OCI-LY7 (cell line): ENCODE results near the gene AKAP13. TPM values are rescaled to one million over a fixed set of nuclear protein-coding genes. Genes with fewer than 3 reads are reported as not detected.
"Not testable (repeated sequence)": the region's sequence is repeated elsewhere in the genome, so short reads cannot be mapped to it uniquely, and the experiment has no call there.

Experiments
- BruUV-seq: library from RNA; stranded (reverse); fragments of 400-500 nt; replicated peaks from 2 replicates; lab custom pipeline; 2021; lab: Mats Ljungman, UMichigan
- CTCF ChIA-PET: fragments of 300-600 bp; sonication (Branson Sonifier 250); formaldehyde crosslinking; loops from one replicate; lab custom pipeline; 2022; ENCODE audit warnings: antibody characterized with exemption; ENCODE audit not compliant: unreplicated experiment; lab: Charles Lee
- POLR2A ChIA-PET: fragments of 300-600 bp; sonication (Branson Sonifier 250); formaldehyde crosslinking; loops from one replicate; lab custom pipeline; 2022; ENCODE audit warnings: antibody characterized with exemption; lab: Charles Lee
- DNase-seq: peaks from one replicate; pipeline ENCODE4 v3.0.0-alpha.2; 2015; ENCODE audit warnings: low spot score
- H2AFZ ChIP-seq: fragments of 200-600 bp; sonication (generic), shearing (Covaris generic); 2 replicates; pipeline ENCODE4 v1.6.1; 2014; ENCODE audit warnings: mild to moderate bottlenecking, antibody characterized with exemption, low read length, moderate library complexity
- H3K27ac ChIP-seq: fragments of 200-600 bp; sonication (generic); 2 replicates; pipeline ENCODE4 v1.5.1; 2014; ENCODE audit warnings: mixed run types, low read depth, mild to moderate bottlenecking, moderate library complexity, low read length, inconsistent platforms; ENCODE audit not compliant: poor library complexity, severe bottlenecking
- H3K36me3 ChIP-seq: fragments of 200-600 bp; sonication (generic); 2 replicates; pipeline ENCODE4 v1.6.1; 2014; ENCODE audit warnings: mild to moderate bottlenecking, antibody characterized with exemption, low read length, moderate library complexity, mixed read lengths; ENCODE audit not compliant: insufficient read depth
- H3K4me1 ChIP-seq: fragments of 200-600 bp; sonication (generic); 2 replicates; pipeline ENCODE4 v1.5.1; 2014; ENCODE audit warnings: mild to moderate bottlenecking, low read length; ENCODE audit not compliant: insufficient read depth, poor library complexity, severe bottlenecking
- H3K4me2 ChIP-seq: fragments of 200-600 bp; sonication (generic); 2 replicates; pipeline ENCODE4 v1.6.1; 2014; ENCODE audit warnings: mild to moderate bottlenecking, low read length
- H3K4me3 ChIP-seq: fragments of 200-600 bp; sonication (generic); 2 replicates; pipeline ENCODE4 v1.5.1; 2014; ENCODE audit warnings: mild to moderate bottlenecking, low read depth, low read length; ENCODE audit not compliant: poor library complexity, severe bottlenecking
- H3K79me2 ChIP-seq: fragments of 200-600 bp; sonication (generic); 2 replicates; pipeline ENCODE4 v1.6.1; 2016; ENCODE audit warnings: low read depth, mild to moderate bottlenecking, low read length, moderate library complexity, mixed read lengths; ENCODE audit not compliant: insufficient read depth
- H3K9me2 ChIP-seq: fragments of 200-600 bp; sonication (generic); 2 replicates; pipeline ENCODE4 v1.6.1; 2016; ENCODE audit warnings: mild to moderate bottlenecking, low read length, mixed read lengths; ENCODE audit not compliant: insufficient read depth
- H3K9me3 ChIP-seq: fragments of 200-600 bp; sonication (generic); 2 replicates; pipeline ENCODE4 v1.6.1; 2014; ENCODE audit warnings: mild to moderate bottlenecking, mixed run types, low read length, mixed read lengths
- H4K20me1 ChIP-seq: fragments of 200-600 bp; sonication (generic); 2 replicates; pipeline ENCODE4 v1.6.1; 2014; ENCODE audit warnings: mild to moderate bottlenecking, antibody characterized with exemption, low read length, moderate library complexity, mixed read lengths; ENCODE audit not compliant: insufficient read depth
- EZH2phosphoT487 ChIP-seq: fragments of 200-600 bp; sonication (generic); IDR thresholded peaks from 2 replicates; pipeline ENCODE4 v1.6.1; 2018; ENCODE audit warnings: low read depth, borderline replicate concordance, mild to moderate bottlenecking, mixed run types, antibody characterized with exemption, low read length, moderate library complexity, mixed read lengths
- intact Hi-C: fragments of 100-400 bp; cut with micrococcal nuclease; formaldehyde crosslinking; loops from one replicate; pipeline ENCODE4 v1.10.0; 2022; ENCODE audit not compliant: unreplicated experiment
- total RNA-seq, 2 experiments: library from RNA; depleted of rRNA in 1 of 2; stranded (reverse); fragments of >200 nt in 1 of 2; shearing (Covaris generic) in 1 of 2; gene quantifications; 2 replicates each; pipeline ENCODE4 v1.2.3, GENCODE V29; 2014 to 2022
- TF ChIP-seq, protein P1 (sequence below): fragments of 200-600 bp; sonication (generic); conservative IDR thresholded peaks from 2 replicates; pipeline ENCODE4 v1.5.1; 2014; ENCODE audit warnings: mild to moderate bottlenecking, antibody characterized with exemption, low read length, moderate library complexity, mixed read lengths

The AKAP13 gene
- total RNA-seq, 2 experiments from 2014 or later, result 140 to 250 TPM

DNA sequence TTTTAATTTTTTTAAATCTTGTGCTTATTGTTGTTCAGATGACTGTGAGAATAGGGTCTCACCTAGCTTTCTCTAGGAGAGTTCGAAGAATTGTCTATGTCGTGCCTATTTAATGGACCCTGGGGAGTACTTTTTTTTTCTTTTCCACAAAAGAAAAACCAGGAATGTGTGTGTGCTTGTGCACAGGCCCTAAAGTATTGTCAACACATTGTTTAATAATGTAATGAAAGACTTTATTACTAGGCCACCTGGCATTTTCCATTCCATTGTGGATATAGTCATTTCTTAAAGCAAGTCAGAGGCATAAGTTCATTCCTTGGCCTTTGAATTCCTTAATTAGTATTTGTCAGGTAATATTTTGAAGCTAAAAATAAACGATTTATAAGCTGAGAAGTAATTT is 278.4 kb downstream of the AKAP13 start:
- Histone ChIP-seq H2AFZ (no peak overlapping the region), H3K4me2 (no peak overlapping the region), H3K27ac (no peak overlapping the region), H4K20me1 (no peaks in the 10 kb centered on the region; the same call in 1 of the 2 replicates), H3K9me3 (no peaks in the 10 kb centered on the region), H3K79me2 (no peaks in the 10 kb centered on the region), H3K36me3 (peaks cover 95% of the 10 kb centered on the region), H3K4me3 (no peak overlapping the region), H3K9me2 (no peaks in the 10 kb centered on the region), H3K4me1 (no peaks in the 10 kb centered on the region)
- intact Hi-C loops, result no loop called here
- no peak for TF ChIP-seq EZH2phosphoT487
- TF ChIP-seq, protein P1, sequence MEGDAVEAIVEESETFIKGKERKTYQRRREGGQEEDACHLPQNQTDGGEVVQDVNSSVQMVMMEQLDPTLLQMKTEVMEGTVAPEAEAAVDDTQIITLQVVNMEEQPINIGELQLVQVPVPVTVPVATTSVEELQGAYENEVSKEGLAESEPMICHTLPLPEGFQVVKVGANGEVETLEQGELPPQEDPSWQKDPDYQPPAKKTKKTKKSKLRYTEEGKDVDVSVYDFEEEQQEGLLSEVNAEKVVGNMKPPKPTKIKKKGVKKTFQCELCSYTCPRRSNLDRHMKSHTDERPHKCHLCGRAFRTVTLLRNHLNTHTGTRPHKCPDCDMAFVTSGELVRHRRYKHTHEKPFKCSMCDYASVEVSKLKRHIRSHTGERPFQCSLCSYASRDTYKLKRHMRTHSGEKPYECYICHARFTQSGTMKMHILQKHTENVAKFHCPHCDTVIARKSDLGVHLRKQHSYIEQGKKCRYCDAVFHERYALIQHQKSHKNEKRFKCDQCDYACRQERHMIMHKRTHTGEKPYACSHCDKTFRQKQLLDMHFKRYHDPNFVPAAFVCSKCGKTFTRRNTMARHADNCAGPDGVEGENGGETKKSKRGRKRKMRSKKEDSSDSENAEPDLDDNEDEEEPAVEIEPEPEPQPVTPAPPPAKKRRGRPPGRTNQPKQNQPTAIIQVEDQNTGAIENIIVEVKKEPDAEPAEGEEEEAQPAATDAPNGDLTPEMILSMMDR, result no peak
- ChIA-PET POLR2A (interaction anchor here (0.7 to 1.4 kb wide), 2 partner anchors 24 to 28 kb away, joined by 3 to 4 read pairs; no protein-coding TSS in a partner anchor), CTCF (interaction anchor here (0.6 kb wide), 1 partner anchor 23 kb away, joined by 3 read pairs; no protein-coding TSS in a partner anchor)
- BruUV-seq, result no TSS peak
- no peak for DNase-seq

DNA sequence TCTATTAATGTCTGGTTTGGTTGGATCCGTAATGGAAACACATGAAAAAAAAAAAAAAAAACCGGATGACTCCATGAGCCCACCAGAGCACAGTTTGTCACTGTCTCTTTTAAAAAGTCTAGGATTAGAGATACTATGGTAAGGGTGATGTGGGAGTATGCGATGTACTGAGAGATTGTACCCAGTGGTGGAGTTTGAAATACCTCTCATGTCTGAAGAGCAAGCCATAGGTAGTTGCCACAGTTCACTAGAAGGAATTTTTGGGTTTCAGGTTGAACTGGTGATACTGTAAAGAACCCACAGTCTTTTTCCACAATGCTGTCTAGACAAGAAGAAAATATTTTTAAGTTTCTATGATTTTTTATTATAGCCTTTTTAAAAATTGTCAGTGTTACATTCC is 281.5 kb downstream of the AKAP13 start:
- ChIA-PET POLR2A (no interaction called here), CTCF (no interaction called here)
- H3K4me2 ChIP-seq, result no peak overlapping the region
- no peak for DNase-seq
- no peak overlapping the region for H3K27ac ChIP-seq
- H3K9me2 ChIP-seq, result no peaks in the 10 kb centered on the region
- no peaks in the 10 kb centered on the region; the same call in 1 of the 2 replicates for H4K20me1 ChIP-seq
- H3K4me1 ChIP-seq, result no peaks in the 10 kb centered on the region
- H2AFZ ChIP-seq, result no peak overlapping the region
- H3K4me3 ChIP-seq, result no peak overlapping the region
- H3K79me2 ChIP-seq, result no peaks in the 10 kb centered on the region
- intact Hi-C loops, result no loop called here
- H3K36me3 ChIP-seq, result peaks cover 95% of the 10 kb centered on the region
- no TSS peak for BruUV-seq
- H3K9me3 ChIP-seq, result no peaks in the 10 kb centered on the region
- TF ChIP-seq EZH2phosphoT487, result no peak
- TF ChIP-seq, protein P1, result no peak

DNA sequence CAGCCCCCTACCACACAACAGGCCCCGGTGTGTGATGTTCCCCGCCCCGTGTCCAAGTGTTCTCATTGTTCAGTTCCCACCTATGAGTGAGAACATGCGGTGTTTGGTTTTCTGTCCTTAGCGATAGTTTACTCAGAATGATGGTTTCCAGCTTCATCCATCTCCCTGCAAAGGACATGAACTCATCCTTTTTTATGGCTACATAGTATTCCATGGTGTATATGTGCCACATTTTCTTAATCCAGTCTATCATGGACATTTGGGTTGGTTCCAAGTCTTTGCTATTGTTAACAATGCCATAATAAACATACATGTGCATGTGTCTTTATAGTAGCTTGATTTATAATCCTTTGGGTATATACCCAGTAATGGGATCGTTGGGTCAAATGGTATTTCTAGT is 285.3 kb downstream of the AKAP13 start:
- POLR2A ChIA-PET, BruUV-seq, H3K4me3 ChIP-seq, H4K20me1 ChIP-seq, H3K9me2 ChIP-seq, H2AFZ ChIP-seq, DNase-seq, intact Hi-C loops, H3K27ac ChIP-seq, H3K79me2 ChIP-seq, H3K4me1 ChIP-seq, H3K9me3 ChIP-seq, CTCF ChIA-PET, H3K4me2 ChIP-seq: not testable (repeated sequence)
- peaks cover 92% of the 10 kb centered on the region for H3K36me3 ChIP-seq
